ENCODE results near the gene PDE6A.

Gene PDE6A

GRCh38 chr5:149924486-149924885, 20.1 kb downstream of the PDE6A start:
- no peak for DNase-seq

GRCh38 chr5:149922950-149923349, 21.6 kb downstream of the PDE6A start:
- no peak for DNase-seq

GRCh38 chr5:149921597-149921996, 23.0 kb downstream of the PDE6A start:
- no peak for DNase-seq

GRCh38 chr5:149917073-149917676, 27.4 kb downstream of the PDE6A start:
- DNase-seq = no peak

GRCh38 chr5:149916334-149917072, 28.1 kb downstream of the PDE6A start:
- DNase-seq = no peak

GRCh38 chr5:149915392-149916260, 29.0 kb downstream of the PDE6A start:
- no peak for DNase-seq

- DNase-seq = peak; percentile 97
Measured at GRCh38 chr5:149913436-149914419, 30.9 kb downstream of the PDE6A start.

- DNase-seq = peak; percentile 96
Measured at GRCh38 chr5:149912226-149912871, 32.2 kb downstream of the PDE6A start.

GRCh38 chr5:149911031-149911430, 33.6 kb downstream of the PDE6A start:
- no peak for DNase-seq

GRCh38 chr5:149907828-149908227, 36.8 kb downstream of the PDE6A start:
- no peak for DNase-seq

- no peak for DNase-seq
Measured at GRCh38 chr5:149904977-149905376, 39.6 kb downstream of the PDE6A start.

GRCh38 chr5:149904293-149904886, 40.2 kb downstream of the PDE6A start:
- DNase-seq = peak; percentile 45

- DNase-seq = no peak
Measured at GRCh38 chr5:149903404-149903803, 41.2 kb downstream of the PDE6A start.

- peak; percentile 66 for DNase-seq
Measured at GRCh38 chr5:149902177-149902576, 42.4 kb downstream of the PDE6A start.

GRCh38 chr5:149901511-149901910, 43.1 kb downstream of the PDE6A start:
- no peak for DNase-seq

GRCh38 chr5:149900390-149900789, 44.2 kb downstream of the PDE6A start:
- no peak for DNase-seq

GRCh38 chr5:149898811-149899210, 45.8 kb downstream of the PDE6A start:
- no peak for DNase-seq

- DNase-seq = peak; percentile 57
Measured at GRCh38 chr5:149895416-149896345, 48.9 kb downstream of the PDE6A start.

GRCh38 chr5:149894237-149894636, 50.4 kb downstream of the PDE6A start:
- DNase-seq = no peak

- DNase-seq = no peak
Measured at GRCh38 chr5:149893403-149893931, 51.1 kb downstream of the PDE6A start.
